Spleen (tissue), 7 donors: ENCODE measurements around the gene YWHAH.

Source experiments
- CTCF ChIP-seq, 11 experiments: fragments of 200-600 bp in 7 of 11; fragments of 450-650 bp in 4 of 11; sonication (generic) in 4 of 11; IDR thresholded peaks in 8 of 11; conservative IDR thresholded peaks in 3 of 11; 1 replicate in 7 of 11; 2 replicates in 4 of 11; pipeline versions ENCODE4 v1.4.0 to v1.8.0; 2016 to 2021; ENCODE audit warnings: antibody characterized with exemption in 11 of 11, inconsistent platforms in 4 of 11, mild to moderate bottlenecking in 1 of 11
- POLR2A ChIP-seq, 3 donors: fragments of 450-650 bp; IDR thresholded peaks; one replicate each; pipeline ENCODE4 v1.5.1; 2017; ENCODE audit warnings: antibody characterized with exemption in 3 of 3, mild to moderate bottlenecking in 1 of 3
- donor health status: DM: no; HTN: no; CAD: no; lungs with moderate emphysema.
- donor health status: DM: no; HTN: no; CAD: no.
- donor health status: DM: no; HTN: no; CAD: no.

- no peak for TF ChIP-seq POLR2A (IDR thresholded peaks at IDR 0.05)
- no peak for TF ChIP-seq CTCF (IDR thresholded peaks at IDR 0.05 in 8 of 11, conservative IDR thresholded peaks at IDR 0.05 in 3 of 11)
These were observed 8.1 kb downstream of the YWHAH start for GRCh38 chr22:31952472-31952871.
